Measurements from ENCODE around the gene C1orf94. TPM values are rescaled to one million over a fixed set of nuclear protein-coding genes. Genes with fewer than 3 reads are reported as not detected.

Gene C1orf94
- total and polyA plus RNA-seq, 2 of the 4 experiments (the other 2 are of a cell fraction) = not detected

- POLR2A ChIA-PET (ENCODE audit: unreplicated experiment) = no interaction called here
Observed at GRCh38 chr1:34130306-34130705, 46.4 kb upstream of the C1orf94 start.

More at GRCh38 chr1:34130306-34130705, 46.4 kb upstream of the C1orf94 start:
- H3K4ac ChIP-seq (ENCODE audit: low read depth, low read length) = no peak overlapping the region
- no peak for TF ChIP-seq RCOR1 (IDR thresholded peaks at IDR 0.05; ENCODE audit: insufficient replicate concordance, low read length)
- TF ChIP-seq CEBPB (IDR thresholded peaks at IDR 0.05; ENCODE audit: low read depth, low read length) = no peak
- TF ChIP-seq RFX5 (IDR thresholded peaks at IDR 0.05; ENCODE audit: low read depth, low read length) = no peak
- TF ChIP-seq MAZ (IDR thresholded peaks at IDR 0.05; ENCODE audit: borderline replicate concordance, low read depth, low read length) = no peak
- no peak for TF ChIP-seq RAD21 (IDR thresholded peaks at IDR 0.05; ENCODE audit: low read length)
- no peak for TF ChIP-seq USF2 (IDR thresholded peaks at IDR 0.05; ENCODE audit: low read depth, low read length)
- no peak for TF ChIP-seq NFE2L2 (IDR thresholded peaks at IDR 0.05; ENCODE audit: low read depth, low read length)
- no peak overlapping the region for H3K9ac ChIP-seq (ENCODE audit: low read depth, low read length)
- BruUV-seq (replicated peaks) = no TSS peak
- no peak overlapping the region for H2BK15ac ChIP-seq (ENCODE audit: low read depth, low read length)
- no peak overlapping the region for H3K56ac ChIP-seq (ENCODE audit: extremely low read depth, insufficient read depth, low read length)
- peaks cover 24% of the 10 kb centered on the region for H3K9me3 ChIP-seq (ENCODE audit: control insufficient read depth, insufficient read depth, low read length)
- in situ Hi-C loops (cut with MboI; ENCODE audit: low sequenced_read_pairs) (no loop called here), dilution Hi-C loops (cut with HindIII; ENCODE audit: low sequenced_read_pairs, unreplicated experiment) (no loop called here), intact Hi-C loops (cut with micrococcal nuclease) (no loop called here)
- no peak overlapping the region for H3K23ac ChIP-seq (ENCODE audit: low read depth, low read length)
- no peaks in the 10 kb centered on the region for H3K9me1 ChIP-seq (ENCODE audit: insufficient read depth, low read length)
- H2AK9ac ChIP-seq (replicated peaks; ENCODE audit: low read depth, low read length, poor library complexity) = no peak overlapping the region
- H3K14ac ChIP-seq (replicated peaks; ENCODE audit: low read depth, low read length) = no peak overlapping the region
- no peak for DNase-seq
- no peak overlapping the region for H2BK5ac ChIP-seq (ENCODE audit: low read depth, low read length, poor library complexity, severe bottlenecking)
- H4K8ac ChIP-seq (ENCODE audit: low read depth in 2 of 2, low read length in 2 of 2) = no peak overlapping the region
- no peak overlapping the region for H3K4me3 ChIP-seq (ENCODE audit: insufficient read depth, low read depth, low read length)
- H3K27me3 ChIP-seq (ENCODE audit: control insufficient read depth, insufficient read depth, low read length) = no peaks in the 10 kb centered on the region
- no peak for ATAC-seq (ENCODE audit: low read depth)
- CTCF ChIA-PET = no interaction called here
- no peak overlapping the region for H2AFZ ChIP-seq (replicated peaks; ENCODE audit: low read length, poor library complexity)
- no peak overlapping the region for H2AK5ac ChIP-seq (ENCODE audit: low read depth, low read length)
- no peak overlapping the region for H3K27ac ChIP-seq (ENCODE audit: insufficient read depth, low read length)
- no peak overlapping the region for H3K4me2 ChIP-seq (ENCODE audit: low read depth, low read length)
- WGBS, 2 experiments (ENCODE audit: extremely low coverage in 2 of 2, insufficient read length in 1 of 2) = 57% methylated on average over 1 of the region's 5 CpGs; no CpG with 5 or more reads in 1 of the 2 experiments
- H3K36me3 ChIP-seq (ENCODE audit: control insufficient read depth, insufficient read depth, low read length) = no peaks in the 10 kb centered on the region
- H4K5ac ChIP-seq (ENCODE audit: low read depth, low read length) = no peak overlapping the region
- no peak overlapping the region for H2BK120ac ChIP-seq (ENCODE audit: low read depth, low read length)
- H2BK20ac ChIP-seq (ENCODE audit: low read depth, low read length) = no peak overlapping the region
- no peaks in the 10 kb centered on the region for H3K4me1 ChIP-seq (ENCODE audit: control insufficient read depth, insufficient read depth, low read length)
- H3K79me1 ChIP-seq (ENCODE audit: low read depth in 1 of 2, low read length in 2 of 2) = no peaks in the 10 kb centered on the region
- no peak overlapping the region for H3K18ac ChIP-seq (ENCODE audit: low read depth, low read length)
- no peaks in the 10 kb centered on the region for H4K20me1 ChIP-seq (ENCODE audit: insufficient read depth, low read length)
- H4K91ac ChIP-seq (ENCODE audit: insufficient read depth, low read depth, low read length) = no peak overlapping the region
